ENCODE data around the gene SLC12A6.
"Not testable (repeated sequence)": the region's sequence is repeated elsewhere in the genome, so short reads cannot be mapped to it uniquely, and the experiment has no call there.

Gene SLC12A6

DNA sequence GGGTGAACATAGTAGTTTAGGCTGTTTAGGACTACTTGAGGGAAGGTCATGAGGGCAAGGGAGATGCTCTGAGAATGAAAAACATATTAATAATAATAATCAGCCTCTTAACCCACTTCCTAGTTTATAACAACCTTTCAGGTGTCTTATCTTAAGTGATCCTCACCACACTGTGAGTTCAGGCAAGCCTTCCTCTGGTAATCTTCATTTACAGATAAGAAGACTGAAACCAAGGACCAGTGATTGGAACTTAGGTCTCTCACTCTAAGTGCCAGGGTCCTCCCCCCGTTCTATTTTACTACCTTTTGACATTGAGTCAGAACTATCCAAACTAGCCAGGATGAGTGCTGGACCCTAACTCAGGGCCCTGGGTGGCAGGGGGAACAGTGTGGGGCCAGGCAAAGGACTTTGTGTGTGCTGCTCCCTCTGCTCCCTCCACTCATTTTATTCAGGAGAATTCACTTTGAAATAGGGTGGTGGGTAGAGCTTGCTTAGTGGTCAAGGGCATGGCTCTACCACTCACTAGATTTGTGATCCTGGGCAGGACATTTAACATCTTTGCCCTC, 11.2 kb upstream of the SLC12A6 start:
- Histone ChIP-seq H3K4me3 (no peak overlapping the region), H3K36me3 (replicated peaks) (no peaks in the 10 kb centered on the region), H3K9me3 (no peaks in the 10 kb centered on the region), H3K4me1 (no peaks in the 10 kb centered on the region), H3K27me3 (ENCODE audit: low read depth) (no peaks in the 10 kb centered on the region)
- no peak for DNase-seq (ENCODE audit: low spot score in 2 of 2)
- in situ Hi-C loops (cut with MboI; ENCODE audit: low sequenced_read_pairs) = no loop called here

DNA sequence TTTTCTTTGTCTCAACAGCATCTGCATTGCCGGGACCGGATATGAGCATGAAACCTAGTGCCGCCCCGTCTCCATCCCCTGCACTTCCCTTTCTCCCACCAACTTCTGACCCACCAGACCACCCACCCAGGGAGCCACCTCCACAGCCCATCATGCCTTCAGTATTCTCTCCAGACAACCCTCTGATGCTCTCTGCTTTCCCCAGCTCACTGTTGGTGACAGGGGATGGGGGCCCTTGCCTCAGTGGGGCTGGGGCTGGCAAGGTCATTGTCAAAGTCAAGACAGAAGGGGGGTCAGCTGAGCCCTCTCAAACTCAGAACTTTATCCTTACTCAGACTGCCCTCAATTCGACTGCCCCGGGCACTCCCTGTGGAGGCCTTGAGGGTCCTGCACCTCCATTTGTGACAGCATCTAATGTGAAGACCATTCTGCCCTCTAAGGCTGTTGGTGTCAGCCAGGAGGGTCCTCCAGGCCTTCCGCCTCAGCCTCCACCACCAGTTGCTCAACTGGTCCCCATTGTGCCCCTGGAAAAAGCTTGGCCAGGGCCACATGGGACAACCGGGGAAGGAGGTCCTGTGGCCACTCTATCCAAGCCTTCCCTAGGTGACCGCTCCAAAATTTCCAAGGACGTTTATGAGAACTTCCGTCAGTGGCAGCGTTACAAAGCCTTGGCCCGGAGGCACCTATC, 10.5 kb upstream of the SLC12A6 start:
- in situ Hi-C loops (cut with MboI; ENCODE audit: low sequenced_read_pairs) = no loop called here
- no peaks in the 10 kb centered on the region for H3K36me3 ChIP-seq (replicated peaks)
- no peaks in the 10 kb centered on the region for H3K9me3 ChIP-seq
- H3K4me1 ChIP-seq = peaks cover 3% of the 10 kb centered on the region; the same call in 1 of the 2 replicates
- no peaks in the 10 kb centered on the region for H3K27me3 ChIP-seq (ENCODE audit: low read depth)
- DNase-seq (ENCODE audit: low spot score in 2 of 2) = no peak
- no peak overlapping the region for H3K4me3 ChIP-seq

DNA sequence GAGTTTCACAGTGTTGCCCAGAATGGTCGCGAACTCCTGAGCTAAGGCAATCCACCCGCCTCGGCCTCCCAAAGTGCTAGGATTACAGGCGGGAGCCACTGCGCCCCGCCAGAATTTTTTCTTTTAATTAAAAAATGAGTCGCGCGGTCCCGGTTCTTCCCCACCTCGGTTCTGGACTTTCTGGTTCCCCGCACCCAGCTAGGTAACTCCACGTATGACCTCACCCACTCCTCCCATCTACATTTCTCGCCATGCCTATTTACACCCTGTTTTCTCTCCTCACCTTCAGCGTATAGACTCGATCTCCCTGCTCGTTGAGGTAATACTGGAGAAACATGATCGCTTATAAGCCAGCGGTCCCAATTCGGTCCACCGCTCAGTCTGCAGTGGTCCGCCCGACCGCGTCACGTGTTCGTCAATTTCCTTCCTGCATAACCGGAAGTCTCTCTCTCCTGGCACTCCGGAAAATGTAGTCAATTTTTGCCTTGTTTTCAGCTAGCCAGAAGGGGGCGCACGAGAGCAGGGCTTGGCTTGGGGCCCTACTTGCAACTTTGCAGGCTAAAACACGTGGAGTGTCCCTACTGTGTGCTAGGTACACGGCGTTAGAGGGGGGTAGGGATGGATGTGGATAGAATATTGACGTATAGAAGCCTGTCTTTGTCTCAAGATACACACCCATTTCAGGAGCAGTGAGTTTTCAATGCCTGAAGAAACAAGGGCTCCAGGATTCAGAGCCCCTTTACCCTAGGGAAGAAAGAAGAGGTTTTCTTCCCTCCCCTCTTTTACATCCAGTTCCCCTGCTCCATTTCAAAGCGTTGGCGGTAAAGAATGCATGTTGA, 5.4 kb upstream of the SLC12A6 start, which contains the start of the genes NOP10 and NUTM1:
Gene NOP10 (minus strand): TSS at position 400 of the 839 bp plus-strand sequence. CDS start 63 bp downstream, at position 337.
Gene NUTM1 (plus strand): TSS at position 579 of the 839 bp plus-strand sequence. CDS start 382 bp downstream, outside the sequence.
- in situ Hi-C loops (cut with MboI; ENCODE audit: low sequenced_read_pairs) = no loop called here
- Histone ChIP-seq H3K9me3 (no peaks in the 10 kb centered on the region), H3K4me1 (peaks cover 26% of the 10 kb centered on the region), H3K36me3 (replicated peaks) (peaks cover 25% of the 10 kb centered on the region), H3K27me3 (ENCODE audit: low read depth) (no peaks in the 10 kb centered on the region), H3K4me3 (peak within 1 kb of the TSS; percentile 90)
- DNase-seq (ENCODE audit: low spot score in 2 of 2) = peak; percentile 92 to 94

GRCh38 chr15:34342213-34342736, 4.7 kb upstream of the SLC12A6 start:
- H3K27me3 ChIP-seq (ENCODE audit: low read depth); H3K9me3 ChIP-seq; DNase-seq (ENCODE audit: low spot score in 2 of 2); in situ Hi-C loops (cut with MboI; ENCODE audit: low sequenced_read_pairs): not testable (repeated sequence)
- H3K4me3 ChIP-seq = peak overlapping the region; percentile 90
- peaks cover 26% of the 10 kb centered on the region for H3K4me1 ChIP-seq
- peaks cover 25% of the 10 kb centered on the region for H3K36me3 ChIP-seq (replicated peaks)

DNA sequence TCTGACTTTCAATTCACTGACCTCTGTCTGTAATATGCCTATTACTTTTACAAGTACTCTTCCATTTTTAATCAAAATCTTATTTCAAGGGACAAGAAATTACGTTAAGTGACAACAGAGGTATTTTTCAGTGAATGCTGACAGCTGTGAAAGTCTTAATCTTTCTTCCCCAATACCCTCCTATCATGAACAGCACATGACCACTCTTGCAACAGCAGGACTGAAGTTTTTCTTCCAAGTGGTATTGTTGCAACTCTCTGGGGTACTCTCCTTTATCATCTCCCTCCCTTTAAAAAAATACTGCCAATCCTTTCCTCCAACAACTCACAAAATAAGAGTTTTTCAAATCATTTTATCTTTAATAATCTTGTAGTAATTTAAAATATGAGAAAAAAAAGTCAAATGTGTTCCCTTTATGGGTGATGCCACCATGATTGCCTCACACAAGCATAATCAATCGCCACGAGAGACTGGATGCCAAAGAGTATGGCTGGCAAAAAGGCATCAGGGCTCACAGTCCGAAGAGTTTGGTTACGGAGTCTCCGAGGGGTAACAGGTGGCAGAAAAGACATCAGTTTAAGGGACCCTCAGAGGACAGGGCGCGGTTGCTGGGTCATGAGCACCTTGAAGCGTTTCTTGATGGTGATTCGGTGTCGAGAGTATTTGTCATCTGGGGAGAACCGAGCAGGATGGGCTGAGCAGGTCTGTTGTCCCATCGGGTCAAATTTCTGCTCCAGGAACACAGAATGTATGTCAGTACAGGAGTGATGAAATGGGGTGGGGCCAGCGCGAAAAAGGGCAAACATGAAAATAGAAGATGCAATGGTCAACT, 4.0 kb upstream of the SLC12A6 start:
- Histone ChIP-seq H3K4me1 (peaks cover 31% of the 10 kb centered on the region), H3K9me3 (no peaks in the 10 kb centered on the region), H3K4me3 (peak overlapping the region; percentile 90), H3K27me3 (ENCODE audit: low read depth) (no peaks in the 10 kb centered on the region), H3K36me3 (replicated peaks) (peaks cover 25% of the 10 kb centered on the region)
- DNase-seq (ENCODE audit: low spot score in 2 of 2) = no peak
- in situ Hi-C loops (cut with MboI; ENCODE audit: low sequenced_read_pairs) = no loop called here

- Histone ChIP-seq H3K4me1 (peaks cover 31% of the 10 kb centered on the region), H3K4me3 (no peak overlapping the region), H3K36me3 (replicated peaks) (peaks cover 25% of the 10 kb centered on the region), H3K27me3 (ENCODE audit: low read depth) (no peaks in the 10 kb centered on the region), H3K9me3 (no peaks in the 10 kb centered on the region)
- in situ Hi-C loops (cut with MboI; ENCODE audit: low sequenced_read_pairs) = loop anchor here (5.0 kb wide), 1 partner anchor 98 kb away; no protein-coding TSS in a partner anchor
- DNase-seq (ENCODE audit: low spot score in 2 of 2) = no peak
Measured at GRCh38 chr15:34339946-34340345, 2.4 kb upstream of the SLC12A6 start.

DNA sequence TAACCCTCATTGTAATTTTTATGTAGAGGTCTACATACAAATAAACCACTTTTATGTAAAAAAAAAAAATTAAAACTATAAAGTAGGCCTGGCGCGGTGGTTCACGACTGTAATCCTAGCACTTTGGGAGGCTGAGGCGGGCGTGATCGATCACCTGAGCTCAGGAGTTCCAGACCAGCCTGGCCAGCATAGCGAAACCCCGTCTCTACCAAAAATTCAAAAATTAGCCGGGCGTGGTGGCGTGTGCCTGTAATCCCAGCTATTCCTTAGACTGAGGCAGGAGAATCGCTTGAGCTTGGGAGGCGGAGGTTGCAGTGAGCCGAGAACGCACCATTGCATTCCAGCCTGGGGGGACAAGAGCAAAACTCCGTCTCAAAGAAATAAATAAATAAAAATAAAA, 766 bp upstream of the SLC12A6 start:
- H3K36me3 ChIP-seq (replicated peaks) = peaks cover 25% of the 10 kb centered on the region
- DNase-seq (ENCODE audit: low spot score in 2 of 2) = no peak
- peak overlapping the region; percentile 75 for H3K4me3 ChIP-seq
- no peaks in the 10 kb centered on the region for H3K27me3 ChIP-seq (ENCODE audit: low read depth)
- H3K9me3 ChIP-seq = no peaks in the 10 kb centered on the region
- H3K4me1 ChIP-seq = peaks cover 28% of the 10 kb centered on the region
- in situ Hi-C loops (cut with MboI; ENCODE audit: low sequenced_read_pairs) = loop anchor here (5.0 kb wide), 1 partner anchor 96 kb away; no protein-coding TSS in a partner anchor

DNA sequence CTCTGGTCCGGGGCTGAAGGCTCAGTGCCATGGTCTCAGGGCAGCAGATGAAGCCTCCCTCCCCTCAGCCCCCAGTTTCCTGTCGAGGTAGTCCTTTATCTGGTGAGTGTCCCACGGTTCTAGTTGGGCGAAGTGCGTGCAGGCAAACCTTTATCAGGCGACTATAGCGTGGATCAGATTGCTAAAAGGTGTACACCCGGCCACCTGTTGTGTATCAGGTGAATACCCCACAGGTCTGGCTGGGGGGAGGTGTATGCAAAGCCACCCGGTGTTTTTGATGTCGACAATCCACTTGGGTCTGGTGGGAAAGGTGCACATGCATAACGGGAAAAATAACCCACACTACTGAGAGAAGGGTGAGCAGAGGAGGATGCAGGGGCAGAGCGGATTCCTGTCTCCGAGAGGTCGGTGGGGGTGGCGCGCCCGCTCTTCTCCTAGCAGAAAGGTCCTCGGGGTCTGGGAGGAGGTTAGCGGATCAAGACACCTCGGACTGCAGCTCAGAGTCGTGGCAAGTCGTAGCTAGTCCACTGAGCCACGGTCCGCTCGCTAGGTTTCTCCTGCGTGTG, 507 bp downstream of the SLC12A6 start:
- peaks cover 28% of the 10 kb centered on the region for H3K4me1 ChIP-seq
- DNase-seq (ENCODE audit: low spot score in 2 of 2) = peak in 1 of 2 experiments; percentile 3
- H3K4me3 ChIP-seq = peak overlapping the region; percentile 75
- H3K9me3 ChIP-seq = no peaks in the 10 kb centered on the region
- peaks cover 25% of the 10 kb centered on the region for H3K36me3 ChIP-seq (replicated peaks)
- no peaks in the 10 kb centered on the region for H3K27me3 ChIP-seq (ENCODE audit: low read depth)
- in situ Hi-C loops (cut with MboI; ENCODE audit: low sequenced_read_pairs) = loop anchor here (5.0 kb wide), 1 partner anchor 95 kb away; no protein-coding TSS in a partner anchor

DNA sequence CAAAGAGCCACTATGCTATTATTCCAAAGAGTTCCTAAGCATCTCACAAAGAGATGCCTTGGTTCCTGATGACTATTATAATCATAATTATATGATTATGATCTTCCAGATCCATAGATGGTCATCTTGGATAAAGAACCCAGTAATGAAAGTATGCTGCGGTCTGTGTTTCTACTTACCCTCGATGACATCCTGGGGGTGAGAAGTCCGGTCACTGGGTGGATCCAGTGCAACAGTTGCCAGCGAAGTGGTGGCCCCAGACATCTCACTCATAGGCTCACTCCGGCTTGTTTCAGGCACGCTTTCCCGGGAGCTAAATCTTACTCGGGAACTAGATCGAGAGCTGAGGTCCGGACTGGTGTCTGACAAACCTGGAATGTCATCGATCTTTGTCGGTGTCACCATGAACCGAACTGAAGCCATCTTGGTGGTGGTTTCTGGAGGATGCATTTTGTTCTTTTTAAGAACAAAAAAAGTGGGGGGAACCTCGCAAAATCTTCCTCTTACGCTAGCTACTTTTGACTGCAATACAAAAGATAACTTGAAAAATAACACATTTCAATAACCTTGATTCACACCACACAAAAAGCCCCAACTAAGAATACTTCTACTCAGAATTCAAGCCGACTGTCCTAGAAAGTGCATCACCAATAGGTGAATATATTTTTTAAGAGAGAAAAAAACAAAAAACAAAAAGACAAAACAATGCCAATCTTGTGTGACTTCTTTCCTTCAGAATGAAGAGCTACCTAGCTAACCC, 1.2 kb downstream of the SLC12A6 start:
- in situ Hi-C loops (cut with MboI; ENCODE audit: low sequenced_read_pairs) = loop anchor here (5.0 kb wide), 1 partner anchor 94 kb away; no protein-coding TSS in a partner anchor
- peaks cover 19% of the 10 kb centered on the region for H3K36me3 ChIP-seq (replicated peaks)
- no peak for DNase-seq (ENCODE audit: low spot score in 2 of 2)
- no peaks in the 10 kb centered on the region for H3K9me3 ChIP-seq
- H3K27me3 ChIP-seq (ENCODE audit: low read depth) = no peaks in the 10 kb centered on the region
- peaks cover 27% of the 10 kb centered on the region for H3K4me1 ChIP-seq
- H3K4me3 ChIP-seq = no peak overlapping the region

DNA sequence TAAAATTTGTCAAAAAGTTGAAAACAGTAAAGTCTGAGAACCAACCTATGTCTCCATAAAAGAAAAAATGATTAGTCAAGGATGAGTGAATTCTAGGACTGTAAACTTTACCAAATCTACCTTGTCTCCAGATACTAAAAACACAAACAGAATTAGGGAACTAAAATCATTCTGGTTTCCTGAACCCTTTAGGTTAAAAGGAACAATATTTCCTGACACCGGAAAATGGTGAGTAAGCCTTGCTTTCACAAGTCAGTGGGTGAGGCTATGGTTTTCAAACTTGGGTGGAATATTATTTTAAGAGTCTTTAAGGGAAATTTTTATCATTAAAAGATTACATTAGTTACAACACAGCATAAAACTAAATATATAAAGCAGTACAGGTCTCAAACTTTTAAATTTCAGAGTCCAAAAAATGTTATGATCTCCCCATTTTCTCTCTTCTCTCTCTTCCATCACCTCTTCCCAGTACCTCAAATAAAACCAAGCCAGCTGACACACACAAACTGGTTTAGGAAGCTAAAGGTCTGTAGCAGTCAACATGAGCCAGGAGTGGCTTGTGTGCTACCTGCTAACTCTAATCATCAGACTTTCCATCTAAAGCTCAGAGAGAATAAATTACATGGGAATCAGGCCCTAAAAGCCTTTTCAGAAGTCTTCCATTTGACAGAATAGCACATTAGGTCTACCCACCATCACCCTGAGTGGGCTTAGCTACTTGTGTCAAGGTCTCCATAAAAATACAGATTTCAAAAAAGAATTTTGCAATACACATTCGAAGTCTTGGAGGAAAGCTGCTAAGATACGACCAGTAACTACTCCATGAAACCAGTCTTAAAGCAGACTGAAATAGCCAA, 2.2 kb downstream of the SLC12A6 start:
- no peak for DNase-seq (ENCODE audit: low spot score in 2 of 2)
- Histone ChIP-seq H3K36me3 (replicated peaks) (peaks cover 9% of the 10 kb centered on the region), H3K9me3 (no peaks in the 10 kb centered on the region), H3K4me3 (no peak overlapping the region), H3K4me1 (peaks cover 25% of the 10 kb centered on the region), H3K27me3 (ENCODE audit: low read depth) (no peaks in the 10 kb centered on the region)
- in situ Hi-C loops (cut with MboI; ENCODE audit: low sequenced_read_pairs) = loop anchor here (5.0 kb wide), 1 partner anchor 93 kb away; no protein-coding TSS in a partner anchor

DNA sequence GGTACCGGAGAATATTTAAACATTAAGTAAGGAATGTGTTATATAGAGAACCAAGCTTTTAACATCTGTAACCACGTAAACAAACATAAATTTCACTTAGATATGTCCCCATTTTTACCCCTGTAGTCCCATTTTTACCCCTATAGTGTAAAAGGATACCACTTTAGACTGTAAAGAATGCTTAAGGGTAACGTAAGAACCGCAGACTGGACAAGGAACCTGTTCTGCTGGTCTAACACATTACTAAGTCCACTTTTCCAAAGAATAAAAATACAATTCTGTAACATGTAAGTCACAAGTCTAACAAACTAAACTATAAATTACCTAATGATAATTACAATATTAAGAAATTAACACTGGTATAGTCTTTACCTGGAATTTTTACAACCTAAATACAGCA, 2.9 kb downstream of the SLC12A6 start:
- in situ Hi-C loops (cut with MboI; ENCODE audit: low sequenced_read_pairs) = loop anchor here (5.0 kb wide), 1 partner anchor 92 kb away; no protein-coding TSS in a partner anchor
- peaks cover 4% of the 10 kb centered on the region for H3K36me3 ChIP-seq (replicated peaks)
- no peak overlapping the region for H3K4me3 ChIP-seq
- H3K4me1 ChIP-seq = peaks cover 22% of the 10 kb centered on the region
- DNase-seq (ENCODE audit: low spot score in 2 of 2) = no peak
- H3K9me3 ChIP-seq = no peaks in the 10 kb centered on the region
- H3K27me3 ChIP-seq (ENCODE audit: low read depth) = no peaks in the 10 kb centered on the region
